H9 (cell line): Measurements from ENCODE around the gene ARPC2. TPM values are rescaled to one million over a fixed set of nuclear protein-coding genes. Genes with fewer than 3 reads are reported as not detected.

ENCODE experiments used
- DNase-seq: peaks from one replicate; pipeline ENCODE4 v3.0.0-alpha.2; 2017
- H2AFZ ChIP-seq: one replicate; pipeline ENCODE4 v1.6.1; 2013; ENCODE audit warnings: mild to moderate bottlenecking, low read length, control low read depth, moderate library complexity
- H2AK5ac ChIP-seq: 2 replicates; pipeline ENCODE4 v1.6.1; 2013; ENCODE audit warnings: low read length, control low read depth, mixed read lengths; ENCODE audit not compliant: insufficient read length
- H2BK120ac ChIP-seq: one replicate; pipeline ENCODE4 v1.6.1; 2013; ENCODE audit warnings: low read depth, mild to moderate bottlenecking, low read length, control low read depth, inconsistent platforms; ENCODE audit not compliant: poor library complexity, severe bottlenecking
- H2BK12ac ChIP-seq: 2 replicates; pipeline ENCODE4 v1.6.1; 2013; ENCODE audit warnings: low read length, control low read depth, mixed read lengths, low read depth; ENCODE audit not compliant: insufficient read length
- H2BK15ac ChIP-seq: 2 replicates; pipeline ENCODE4 v1.6.1; 2013; ENCODE audit warnings: low read depth, low read length, control low read depth
- H2BK20ac ChIP-seq: one replicate; pipeline ENCODE4 v1.6.1; 2013; ENCODE audit warnings: low read depth, mild to moderate bottlenecking, low read length, control low read depth, inconsistent platforms; ENCODE audit not compliant: poor library complexity, severe bottlenecking
- H2BK5ac ChIP-seq: 2 replicates; pipeline ENCODE4 v1.6.1; 2013; ENCODE audit warnings: low read length, control low read depth, mixed read lengths; ENCODE audit not compliant: insufficient read length
- H3K14ac ChIP-seq: 2 replicates; pipeline ENCODE4 v1.6.1; 2013; ENCODE audit warnings: low read length, control low read depth; ENCODE audit not compliant: insufficient read depth
- H3K18ac ChIP-seq: 2 replicates; pipeline ENCODE4 v1.6.1; 2013; ENCODE audit warnings: low read depth, mild to moderate bottlenecking, mixed read lengths, low read length, control low read depth; ENCODE audit not compliant: insufficient read length
- H3K23ac ChIP-seq: 2 replicates; pipeline ENCODE4 v1.6.1; 2013; ENCODE audit warnings: low read length, control low read depth, mixed read lengths, low read depth; ENCODE audit not compliant: insufficient read length
- H3K23me2 ChIP-seq: 2 replicates; pipeline ENCODE4 v1.6.1; 2013; ENCODE audit warnings: low read depth, mild to moderate bottlenecking, mixed read lengths, low read length, control low read depth; ENCODE audit not compliant: insufficient read length, poor library complexity, severe bottlenecking
- H3K27ac ChIP-seq: 2 replicates; pipeline ENCODE4 v1.5.1; 2013; ENCODE audit warnings: low read length, control low read depth, mixed read lengths, low read depth; ENCODE audit not compliant: insufficient read length
- H3K27me3 ChIP-seq: 2 replicates; pipeline ENCODE4 v1.6.1; 2013; ENCODE audit warnings: low read length, control low read depth, inconsistent platforms; ENCODE audit not compliant: insufficient read depth
- H3K4ac ChIP-seq: 2 replicates; pipeline ENCODE4 v1.6.1; 2013; ENCODE audit warnings: low read depth, mild to moderate bottlenecking, control low read depth, inconsistent platforms, low read length, moderate library complexity
- H3K4me1 ChIP-seq: 2 replicates; pipeline ENCODE4 v1.6.1; 2013; ENCODE audit warnings: low read length, control low read depth, inconsistent platforms; ENCODE audit not compliant: insufficient read depth
- H3K4me2 ChIP-seq: 2 replicates; pipeline ENCODE4 v1.6.1; 2013; ENCODE audit warnings: low read length, control low read depth, mixed read lengths; ENCODE audit not compliant: insufficient read length, insufficient read depth
- H3K56ac ChIP-seq: 2 replicates; pipeline ENCODE4 v1.6.1; 2013; ENCODE audit warnings: low read depth, mild to moderate bottlenecking, mixed read lengths, low read length, control low read depth; ENCODE audit not compliant: insufficient read length
- H3K79me1 ChIP-seq: 2 replicates; pipeline ENCODE4 v1.6.1; 2013; ENCODE audit warnings: low read depth, mild to moderate bottlenecking, moderate library complexity, low read length, control low read depth, inconsistent platforms; ENCODE audit not compliant: insufficient read depth, poor library complexity, severe bottlenecking
- H3K79me2 ChIP-seq: 2 replicates; pipeline ENCODE4 v1.6.1; 2013; ENCODE audit warnings: low read length, control low read depth, inconsistent platforms; ENCODE audit not compliant: insufficient read depth
- H3K9ac ChIP-seq: 2 replicates; pipeline ENCODE4 v1.6.1; 2013; ENCODE audit warnings: low read length, control low read depth, mixed read lengths; ENCODE audit not compliant: insufficient read length; ENCODE audit errors: extremely low read depth
- H3K9me3 ChIP-seq: one replicate; pipeline ENCODE4 v1.6.1; 2013; ENCODE audit warnings: low read depth, low read length, inconsistent platforms; ENCODE audit not compliant: control insufficient read depth
- H3T11ph ChIP-seq: one replicate; pipeline ENCODE4 v1.6.1; 2013; ENCODE audit warnings: mild to moderate bottlenecking, low read length, control low read depth, inconsistent platforms
- H4K20me1 ChIP-seq: one replicate; pipeline ENCODE4 v1.6.1; 2013; ENCODE audit not compliant: control insufficient read depth, insufficient read length, insufficient read depth
- H4K5ac ChIP-seq: 2 replicates; pipeline ENCODE4 v1.6.1; 2013; ENCODE audit warnings: low read depth, mild to moderate bottlenecking, mixed read lengths, low read length, control low read depth; ENCODE audit not compliant: insufficient read length
- H4K8ac ChIP-seq: replicated peaks from 2 replicates; pipeline ENCODE4 v1.6.1; 2013; ENCODE audit warnings: low read length, control low read depth, mixed read lengths, low read depth; ENCODE audit not compliant: insufficient read length
- H4K91ac ChIP-seq: 2 replicates; pipeline ENCODE4 v1.6.1; 2013; ENCODE audit warnings: low read depth, mild to moderate bottlenecking, moderate library complexity, mixed read lengths, low read length, control low read depth; ENCODE audit not compliant: insufficient read length
- H3K27ac Mint-ChIP-seq, 3 experiments: 2 replicates in 2 of 3; 3 replicates in 1 of 3; pipeline ENCODE4 v1.8.0; 2020 to 2021; ENCODE audit warnings: mixed read lengths in 3 of 3, mild to moderate bottlenecking in 1 of 3, moderate library complexity in 1 of 3
- H3K27me3 Mint-ChIP-seq: 2 replicates; pipeline ENCODE4 v1.8.0; 2021; ENCODE audit warnings: low read depth, mild to moderate bottlenecking, moderate library complexity, mixed read lengths
- H3K36me3 Mint-ChIP-seq, 3 experiments: 2 replicates in 2 of 3; 3 replicates in 1 of 3; pipeline ENCODE4 v1.8.0; 2020 to 2021; ENCODE audit warnings: low read depth in 3 of 3, mixed read lengths in 3 of 3; ENCODE audit not compliant: insufficient read depth in 1 of 3
- H3K4me1 Mint-ChIP-seq, 2 experiments: 2 replicates each; pipeline ENCODE4 v1.8.0; 2020; ENCODE audit warnings: mixed read lengths in 2 of 2
- H3K4me3 Mint-ChIP-seq, 2 experiments: 2 replicates in 1 of 2; 3 replicates in 1 of 2; pipeline ENCODE4 v1.8.0; 2020 to 2021; ENCODE audit warnings: mild to moderate bottlenecking in 2 of 2, mixed read lengths in 2 of 2, moderate library complexity in 1 of 2
- H3K9me3 Mint-ChIP-seq, 2 experiments: 2 replicates in 1 of 2; 3 replicates in 1 of 2; pipeline ENCODE4 v1.8.0; 2020; ENCODE audit warnings: mild to moderate bottlenecking in 2 of 2, mixed read lengths in 2 of 2, moderate library complexity in 1 of 2
- WGBS: extraction: QIAGEN DNeasy Blood & Tissue Kit; methylation state at CpG from one replicate; pipeline ENCODE4 v1.1.7; 2013; ENCODE audit warnings: missing lambda C conversion rate, low lambda C conversion rate, mixed read lengths; ENCODE audit not compliant: insufficient read length; ENCODE audit errors: extremely low coverage; 5-methylcytosine and 5-hydroxymethylcytosine counted together
- total RNA-seq: library from RNA; stranded (reverse); gene quantifications from 2 replicates; pipeline ENCODE4 v1.2.1, GENCODE V29; 2021
- TF ChIP-seq, protein P1 (sequence below): fragments of 200-600 bp; sonication (generic); conservative IDR thresholded peaks from 3 replicates; pipeline ENCODE4 v1.8.0; 2021; ENCODE audit warnings: antibody characterized with exemption, mild to moderate bottlenecking

ARPC2 gene
- total RNA-seq, 1 experiment from 2014 or later: 197 TPM

DNA sequence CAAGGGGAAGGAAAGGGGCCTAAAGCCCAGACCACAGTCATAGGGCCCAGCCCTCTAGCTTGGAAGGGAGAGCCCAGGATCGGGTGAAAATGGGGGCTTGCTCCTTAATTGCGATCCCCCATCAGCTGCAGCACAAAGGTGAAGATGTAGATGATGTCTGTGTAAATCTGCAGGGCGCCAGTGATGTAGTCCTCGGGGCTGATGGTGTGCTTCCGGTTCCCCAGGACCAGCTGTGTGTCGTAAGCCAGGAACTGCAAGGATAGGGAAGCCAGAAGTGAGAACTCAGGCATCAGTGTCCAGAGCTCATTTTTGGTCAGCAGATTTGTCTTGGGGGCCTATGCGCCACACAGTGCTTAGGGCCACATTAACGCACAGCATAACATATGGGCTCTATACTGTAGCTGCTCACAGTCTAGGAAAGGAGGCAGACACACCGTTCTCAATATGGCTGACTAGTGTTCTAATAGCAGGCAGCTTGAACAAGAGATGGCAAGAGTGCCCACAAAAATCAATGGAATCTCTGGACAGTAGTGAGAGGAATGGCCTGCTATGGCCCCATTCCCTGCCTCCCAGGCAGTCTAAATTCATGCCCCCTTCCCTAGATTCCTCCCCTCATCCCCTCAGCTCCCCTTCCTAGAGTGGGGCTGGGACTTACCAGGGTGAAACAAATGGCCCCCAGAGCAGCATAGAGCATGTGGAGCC lies 58.5 kb downstream of the ARPC2 start:
- H3K18ac ChIP-seq: no peak overlapping the region

More for the DNA sequence above, 58.5 kb downstream of the ARPC2 start:
- DNase-seq: no peak
- WGBS: no CpG with 5 or more reads among the region's 9 CpGs
- H3K79me1 ChIP-seq: no peaks in the 10 kb centered on the region
- no peak overlapping the region for H3K27ac Mint-ChIP-seq
- peaks cover 4 to 47% (median 40%) of the 10 kb centered on the region in 3 experiments for H3K36me3 Mint-ChIP-seq
- no peak overlapping the region for H2BK15ac ChIP-seq
- H3T11ph ChIP-seq: no peak overlapping the region
- no peaks in the 10 kb centered on the region; a peak in 1 of 5 replicates for H3K9me3 Mint-ChIP-seq
- H3K4me1 ChIP-seq: no peaks in the 10 kb centered on the region
- H3K79me2 ChIP-seq: no peaks in the 10 kb centered on the region
- no peak overlapping the region for H3K14ac ChIP-seq
- no peak overlapping the region for H2AK5ac ChIP-seq
- no peak overlapping the region for H3K4me2 ChIP-seq
- H3K27me3 Mint-ChIP-seq: no peaks in the 10 kb centered on the region
- peaks cover 4% of the 10 kb centered on the region for H3K23me2 ChIP-seq
- no peak overlapping the region for H2BK20ac ChIP-seq
- H4K5ac ChIP-seq: no peak overlapping the region
- no peak overlapping the region for H2BK12ac ChIP-seq
- no peak overlapping the region for H3K4ac ChIP-seq
- H3K9ac ChIP-seq: no peak overlapping the region
- no peak overlapping the region for H3K4me3 Mint-ChIP-seq
- H3K27me3 ChIP-seq: no peaks in the 10 kb centered on the region
- H4K8ac ChIP-seq: no peak overlapping the region
- H2BK120ac ChIP-seq: no peak overlapping the region
- no peak overlapping the region for H3K23ac ChIP-seq
- H4K20me1 ChIP-seq: no peaks in the 10 kb centered on the region
- no peaks in the 10 kb centered on the region for H3K9me3 ChIP-seq
- H2AFZ ChIP-seq: no peak overlapping the region
- TF ChIP-seq, protein P1, sequence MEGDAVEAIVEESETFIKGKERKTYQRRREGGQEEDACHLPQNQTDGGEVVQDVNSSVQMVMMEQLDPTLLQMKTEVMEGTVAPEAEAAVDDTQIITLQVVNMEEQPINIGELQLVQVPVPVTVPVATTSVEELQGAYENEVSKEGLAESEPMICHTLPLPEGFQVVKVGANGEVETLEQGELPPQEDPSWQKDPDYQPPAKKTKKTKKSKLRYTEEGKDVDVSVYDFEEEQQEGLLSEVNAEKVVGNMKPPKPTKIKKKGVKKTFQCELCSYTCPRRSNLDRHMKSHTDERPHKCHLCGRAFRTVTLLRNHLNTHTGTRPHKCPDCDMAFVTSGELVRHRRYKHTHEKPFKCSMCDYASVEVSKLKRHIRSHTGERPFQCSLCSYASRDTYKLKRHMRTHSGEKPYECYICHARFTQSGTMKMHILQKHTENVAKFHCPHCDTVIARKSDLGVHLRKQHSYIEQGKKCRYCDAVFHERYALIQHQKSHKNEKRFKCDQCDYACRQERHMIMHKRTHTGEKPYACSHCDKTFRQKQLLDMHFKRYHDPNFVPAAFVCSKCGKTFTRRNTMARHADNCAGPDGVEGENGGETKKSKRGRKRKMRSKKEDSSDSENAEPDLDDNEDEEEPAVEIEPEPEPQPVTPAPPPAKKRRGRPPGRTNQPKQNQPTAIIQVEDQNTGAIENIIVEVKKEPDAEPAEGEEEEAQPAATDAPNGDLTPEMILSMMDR: no peak
- no peak overlapping the region for H4K91ac ChIP-seq
- peaks cover 14 to 16% of the 10 kb centered on the region in 2 experiments for H3K4me1 Mint-ChIP-seq
- H3K56ac ChIP-seq: no peak overlapping the region
- H3K27ac ChIP-seq: no peak overlapping the region
- H2BK5ac ChIP-seq: no peak overlapping the region
